Loucy (cell line): ENCODE results near the gene PIK3CB.

Source experiments
- CTCF ChIP-seq: fragments of 200-600 bp; sonication (generic); conservative IDR thresholded peaks from 2 replicates; pipeline ENCODE4 v1.5.1; 2014; ENCODE audit warnings: mild to moderate bottlenecking, antibody characterized with exemption, low read length
- EZH2phosphoT487 ChIP-seq: fragments of 200-600 bp; IDR thresholded peaks from 2 replicates; pipeline ENCODE4 v1.6.1; 2018; ENCODE audit warnings: antibody characterized with exemption, mild to moderate bottlenecking, moderate library complexity, borderline replicate concordance

- TF ChIP-seq CTCF (no peak), EZH2phosphoT487 (no peak)
Observed at GRCh38 chr3:138774529-138775253, 60.0 kb downstream of the PIK3CB start.
